Activated B cell treated with CpG ODN at 0.5 μM for 24 hours (primary cell): Measurements from ENCODE around the gene FAM50A. TPM values are rescaled to one million over a fixed set of nuclear protein-coding genes. Genes with fewer than 3 reads are reported as not detected.

Experiments used
- ATAC-seq: fragments of 200-7000 bp; cut with Tn5 transposase; one replicate; pipeline ENCODE4 v1.10.0; 2021; ENCODE audit warnings: low read depth, mild to moderate bottlenecking, moderate library complexity
- CTCF ChIA-PET: fragments of 350-600 bp; sonication (Branson Sonifier 250); formaldehyde crosslinking; loops from one replicate; lab custom pipeline; 2021; ENCODE audit warnings: antibody characterized with exemption; lab: Charles Lee
- POLR2A ChIA-PET: fragments of 350-600 bp; sonication (Branson Sonifier 250); formaldehyde crosslinking; loops from one replicate; lab custom pipeline; 2021; ENCODE audit warnings: antibody characterized with exemption; lab: Charles Lee
- DNase-seq: peaks from one replicate; pipeline ENCODE4 v3.0.0; 2022
- H3K27ac Mint-ChIP-seq: one replicate; pipeline ENCODE4 v1.8.0; 2020; ENCODE audit warnings: mixed read lengths
- H3K27me3 Mint-ChIP-seq: one replicate; pipeline ENCODE4 v1.8.0; 2021; ENCODE audit warnings: mixed read lengths
- H3K36me3 Mint-ChIP-seq: one replicate; pipeline ENCODE4 v1.8.0; 2021; ENCODE audit warnings: low read depth, mixed read lengths
- H3K4me1 Mint-ChIP-seq: one replicate; pipeline ENCODE4 v1.8.0; 2021; ENCODE audit warnings: mixed read lengths
- H3K4me3 Mint-ChIP-seq: one replicate; pipeline ENCODE4 v1.8.0; 2020; ENCODE audit warnings: mild to moderate bottlenecking, mixed read lengths
- H3K9me3 Mint-ChIP-seq: one replicate; pipeline ENCODE4 v1.8.0; 2020; ENCODE audit warnings: mixed read lengths
- intact Hi-C: fragments of 100-400 bp; cut with micrococcal nuclease; formaldehyde crosslinking; loops from one replicate; pipeline ENCODE4 v1.15.1; 2024
- total RNA-seq: library from RNA; stranded (reverse); gene quantifications from 2 replicates; pipeline ENCODE4 v1.2.3, GENCODE V29; 2022
- TF ChIP-seq, protein P1 (sequence below): fragments of 200-600 bp; IDR thresholded peaks from one replicate; pipeline ENCODE4 v1.8.0; 2022; ENCODE audit warnings: antibody characterized with exemption, mild to moderate bottlenecking

The FAM50A gene
- total RNA-seq, 1 donor from 2014 or later, result 52.5 TPM

DNA sequence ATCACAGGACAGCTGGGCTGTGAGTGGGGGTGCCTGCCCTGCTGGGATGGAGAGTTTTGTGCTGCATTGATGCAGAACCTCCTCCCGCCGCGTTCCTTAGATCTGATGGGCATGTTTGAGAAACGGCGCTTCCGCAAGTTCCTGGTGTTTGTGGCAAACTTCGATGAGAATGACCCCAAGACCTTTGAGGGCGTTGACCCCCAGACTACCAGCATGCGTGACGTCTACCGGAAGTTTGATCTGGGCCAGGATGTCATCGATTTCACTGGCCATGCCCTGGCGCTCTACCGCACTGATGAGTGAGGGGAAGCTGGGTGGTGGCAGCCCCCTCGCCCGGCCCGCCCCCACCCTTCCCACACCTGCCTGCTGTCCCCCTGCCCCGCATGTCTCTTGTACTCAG is 4.1 kb upstream of the FAM50A start:
- Mint-ChIP-seq H3K4me3 (no peak overlapping the region), H3K27ac (no peak overlapping the region), H3K36me3 (peaks cover 33% of the 10 kb centered on the region), H3K9me3 (no peaks in the 10 kb centered on the region), H3K4me1 (peaks cover 25% of the 10 kb centered on the region), H3K27me3 (no peaks in the 10 kb centered on the region)
- TF ChIP-seq, protein P1, sequence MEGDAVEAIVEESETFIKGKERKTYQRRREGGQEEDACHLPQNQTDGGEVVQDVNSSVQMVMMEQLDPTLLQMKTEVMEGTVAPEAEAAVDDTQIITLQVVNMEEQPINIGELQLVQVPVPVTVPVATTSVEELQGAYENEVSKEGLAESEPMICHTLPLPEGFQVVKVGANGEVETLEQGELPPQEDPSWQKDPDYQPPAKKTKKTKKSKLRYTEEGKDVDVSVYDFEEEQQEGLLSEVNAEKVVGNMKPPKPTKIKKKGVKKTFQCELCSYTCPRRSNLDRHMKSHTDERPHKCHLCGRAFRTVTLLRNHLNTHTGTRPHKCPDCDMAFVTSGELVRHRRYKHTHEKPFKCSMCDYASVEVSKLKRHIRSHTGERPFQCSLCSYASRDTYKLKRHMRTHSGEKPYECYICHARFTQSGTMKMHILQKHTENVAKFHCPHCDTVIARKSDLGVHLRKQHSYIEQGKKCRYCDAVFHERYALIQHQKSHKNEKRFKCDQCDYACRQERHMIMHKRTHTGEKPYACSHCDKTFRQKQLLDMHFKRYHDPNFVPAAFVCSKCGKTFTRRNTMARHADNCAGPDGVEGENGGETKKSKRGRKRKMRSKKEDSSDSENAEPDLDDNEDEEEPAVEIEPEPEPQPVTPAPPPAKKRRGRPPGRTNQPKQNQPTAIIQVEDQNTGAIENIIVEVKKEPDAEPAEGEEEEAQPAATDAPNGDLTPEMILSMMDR, result no peak
- POLR2A ChIA-PET, result interaction anchor here (1.9 kb wide), 1 partner anchor 40 kb away, joined by 6 read pairs; no protein-coding TSS in a partner anchor
- intact Hi-C loops, result loop anchor here (5.0 kb wide), 1 partner anchor 43 kb away; the partner anchor contains the start of gene RPL10
- CTCF ChIA-PET, result no interaction called here
- DNase-seq (no peak), ATAC-seq (no peak)

DNA sequence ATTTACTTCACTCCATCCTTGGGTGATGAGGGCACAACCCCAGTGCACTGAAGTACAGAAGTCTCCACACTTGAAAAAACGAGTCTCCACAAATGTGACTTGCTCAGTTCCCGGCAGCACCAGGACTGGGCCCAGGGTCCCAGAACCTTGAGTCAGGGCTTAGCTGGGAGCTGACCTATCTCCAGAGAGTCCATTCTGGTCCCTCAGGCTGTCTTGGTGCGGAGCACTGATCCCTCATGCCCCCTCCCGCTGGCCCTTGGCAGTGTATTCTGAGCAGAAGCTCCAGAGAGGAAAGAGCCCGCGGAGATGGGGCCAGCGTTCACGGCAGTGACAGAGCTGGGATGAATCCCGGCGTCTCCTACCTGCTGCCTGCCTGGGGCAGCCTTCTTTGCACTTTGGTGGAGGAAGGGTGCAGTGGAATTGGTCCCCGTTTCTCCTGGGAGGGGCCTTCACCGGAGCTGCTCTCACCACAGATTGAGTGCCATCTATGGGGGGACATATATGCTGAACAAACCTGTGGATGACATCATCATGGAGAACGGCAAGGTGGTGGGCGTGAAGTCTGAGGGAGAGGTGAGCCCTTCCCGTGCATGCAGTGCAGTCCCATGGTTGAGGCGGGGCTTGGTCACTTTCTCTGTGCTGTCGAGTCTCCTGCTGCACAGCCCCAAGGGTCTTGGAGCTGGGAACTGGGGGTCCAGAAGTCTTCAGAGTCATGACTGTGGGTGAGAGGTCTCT is 3.2 kb upstream of the FAM50A start:
- no peak for DNase-seq
- Mint-ChIP-seq H3K4me3 (no peak overlapping the region), H3K9me3 (no peaks in the 10 kb centered on the region), H3K36me3 (peaks cover 25% of the 10 kb centered on the region), H3K27ac (no peak overlapping the region), H3K4me1 (peaks cover 25% of the 10 kb centered on the region), H3K27me3 (no peaks in the 10 kb centered on the region)
- CTCF ChIA-PET, result no interaction called here
- POLR2A ChIA-PET, result interaction anchor here (0.6 to 1.0 kb wide), 2 partner anchors 17 to 61 kb away, joined by 3 to 4 read pairs; partner anchors contain the start of gene EMD
- ATAC-seq, result no peak
- intact Hi-C loops, result no loop called here
- TF ChIP-seq, protein P1, result no peak

DNA sequence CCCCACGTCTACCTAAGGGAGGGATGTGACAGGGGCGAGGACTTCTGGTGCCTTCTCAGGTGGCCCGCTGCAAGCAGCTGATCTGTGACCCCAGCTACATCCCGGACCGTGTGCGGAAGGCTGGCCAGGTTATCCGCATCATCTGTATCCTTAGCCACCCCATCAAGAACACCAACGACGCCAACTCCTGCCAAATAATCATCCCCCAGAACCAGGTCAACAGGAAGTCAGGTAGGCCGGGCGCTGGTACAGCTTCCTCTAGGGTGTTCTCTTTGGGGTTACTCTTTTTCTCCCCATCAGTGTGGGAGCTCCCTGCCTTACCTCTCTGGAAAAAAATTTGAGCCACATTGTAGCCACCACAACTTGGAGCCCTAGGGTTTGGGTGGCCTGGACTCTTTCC is 2.4 kb upstream of the FAM50A start:
- H3K27ac Mint-ChIP-seq, result no peak overlapping the region
- intact Hi-C loops, result no loop called here
- TF ChIP-seq, protein P1, result no peak
- peaks cover 25% of the 10 kb centered on the region for H3K36me3 Mint-ChIP-seq
- DNase-seq, result no peak
- no peaks in the 10 kb centered on the region for H3K27me3 Mint-ChIP-seq
- ChIA-PET CTCF (no interaction called here), POLR2A (interaction anchor here (0.6 to 1.0 kb wide), 2 partner anchors 16 to 62 kb away, joined by 3 to 4 read pairs; partner anchors contain the start of gene EMD)
- no peak for ATAC-seq
- peaks cover 18% of the 10 kb centered on the region for H3K4me1 Mint-ChIP-seq
- H3K9me3 Mint-ChIP-seq, result no peaks in the 10 kb centered on the region
- H3K4me3 Mint-ChIP-seq, result no peak overlapping the region

DNA sequence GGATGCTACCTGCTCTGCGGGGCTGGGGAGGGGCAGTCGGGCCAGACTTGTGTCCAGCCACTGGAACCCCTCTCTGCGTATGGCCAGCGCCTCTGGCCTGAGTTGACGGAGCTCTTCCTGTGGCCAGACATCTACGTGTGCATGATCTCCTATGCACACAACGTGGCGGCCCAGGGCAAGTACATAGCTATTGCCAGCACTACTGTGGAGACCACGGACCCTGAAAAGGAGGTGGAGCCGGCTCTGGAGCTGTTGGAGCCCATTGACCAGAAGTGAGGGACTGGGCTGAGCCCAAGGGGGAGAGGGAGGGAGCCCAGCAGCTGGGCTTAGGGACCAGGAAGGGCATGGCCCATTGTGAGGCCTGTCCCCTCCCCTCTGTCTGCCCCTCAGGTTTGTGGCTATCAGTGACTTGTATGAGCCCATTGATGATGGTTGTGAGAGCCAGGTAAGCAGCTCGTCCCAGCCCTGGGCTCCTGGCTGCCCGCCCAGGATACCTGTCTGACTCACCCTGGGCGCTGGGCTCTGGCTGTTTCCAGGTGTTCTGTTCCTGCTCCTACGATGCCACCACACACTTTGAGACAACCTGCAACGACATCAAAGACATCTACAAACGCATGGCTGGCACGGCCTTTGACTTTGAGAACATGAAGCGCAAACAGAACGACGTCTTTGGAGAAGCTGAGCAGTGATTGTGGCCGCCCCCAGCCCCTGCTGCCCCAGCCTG is 1.8 kb upstream of the FAM50A start:
- ChIA-PET POLR2A (interaction anchor here (0.6 to 1.0 kb wide), 3 partner anchors 15 to 82 kb away, joined by 3 read pairs; no protein-coding TSS in a partner anchor), CTCF (no interaction called here)
- DNase-seq, result no peak
- intact Hi-C loops, result no loop called here
- ATAC-seq, result no peak
- Mint-ChIP-seq H3K27ac (no peak overlapping the region), H3K4me3 (no peak overlapping the region), H3K9me3 (no peaks in the 10 kb centered on the region), H3K27me3 (no peaks in the 10 kb centered on the region), H3K36me3 (peaks cover 29% of the 10 kb centered on the region), H3K4me1 (peaks cover 18% of the 10 kb centered on the region)
- TF ChIP-seq, protein P1, result no peak

DNA sequence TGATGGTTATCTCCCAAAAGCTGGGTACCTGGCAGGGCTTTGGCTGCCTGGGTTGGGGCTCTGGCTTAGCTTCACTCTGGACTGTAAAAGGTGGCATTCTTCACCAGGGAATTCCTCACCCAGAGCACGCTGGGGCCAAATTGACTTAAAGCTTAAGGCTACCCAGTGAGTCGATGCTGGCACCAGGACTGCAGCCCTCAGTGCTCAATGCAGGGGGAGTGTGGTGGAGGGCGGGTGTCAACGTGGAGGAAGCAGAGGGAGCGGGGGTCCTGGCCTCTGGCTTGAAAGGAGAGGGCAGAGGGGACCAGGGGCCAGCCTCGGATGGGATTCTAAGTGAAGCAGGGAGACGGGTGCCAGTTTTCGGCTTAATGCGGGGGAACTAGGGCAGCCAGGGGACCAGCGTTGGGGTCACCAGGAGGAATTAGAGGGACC is 446 bp upstream of the FAM50A start:
- intact Hi-C loops, result no loop called here
- TF ChIP-seq, protein P1, result no peak
- H3K27me3 Mint-ChIP-seq, result no peaks in the 10 kb centered on the region
- CTCF ChIA-PET, result no interaction called here
- H3K4me1 Mint-ChIP-seq, result peaks cover 8% of the 10 kb centered on the region
- peaks cover 36% of the 10 kb centered on the region for H3K36me3 Mint-ChIP-seq
- POLR2A ChIA-PET, result interaction anchor here (1.0 kb wide), 1 partner anchor 104 kb away, joined by 3 read pairs; the partner anchor contains the start of gene IKBKG
- DNase-seq (no peak), ATAC-seq (peak; percentile 32)
- H3K27ac Mint-ChIP-seq, result peak overlapping the region; percentile 66
- H3K9me3 Mint-ChIP-seq, result no peaks in the 10 kb centered on the region
- H3K4me3 Mint-ChIP-seq, result peak overlapping the region; percentile 74
